Neuron (in vitro differentiated cells): ENCODE measurements around the gene NASP.

ENCODE experiments used
- H2AFZ ChIP-seq: one replicate; pipeline ENCODE4 v1.6.1; 2013; ENCODE audit warnings: low read depth, mild to moderate bottlenecking, inconsistent platforms, low read length, moderate library complexity
- H3K27me3 ChIP-seq: one replicate; pipeline ENCODE4 v1.6.1; 2013; ENCODE audit warnings: low read length; ENCODE audit not compliant: insufficient read depth
- H3K36me3 ChIP-seq: one replicate; pipeline ENCODE4 v1.6.1; 2013; ENCODE audit warnings: low read length; ENCODE audit not compliant: insufficient read depth
- H3K4me1 ChIP-seq: one replicate; pipeline ENCODE4 v1.6.1; 2013; ENCODE audit warnings: low read length; ENCODE audit not compliant: insufficient read depth
- H3K4me3 ChIP-seq: 2 replicates; pipeline ENCODE4 v1.5.1; 2013; ENCODE audit warnings: mild to moderate bottlenecking, low read length, moderate library complexity
- H3K9me3 ChIP-seq: one replicate; pipeline ENCODE4 v1.6.1; 2013; ENCODE audit warnings: low read length

Gene NASP

GRCh38 chr1:45552331-45552730 lies 31.5 kb upstream of the NASP start:
- Histone ChIP-seq H3K4me1 (peaks cover 10% of the 10 kb centered on the region), H3K27me3 (no peaks in the 10 kb centered on the region), H3K4me3 (peak overlapping the region; percentile 0), H3K9me3 (no peaks in the 10 kb centered on the region), H3K36me3 (peaks cover 28% of the 10 kb centered on the region), H2AFZ (no peak overlapping the region)

DNA sequence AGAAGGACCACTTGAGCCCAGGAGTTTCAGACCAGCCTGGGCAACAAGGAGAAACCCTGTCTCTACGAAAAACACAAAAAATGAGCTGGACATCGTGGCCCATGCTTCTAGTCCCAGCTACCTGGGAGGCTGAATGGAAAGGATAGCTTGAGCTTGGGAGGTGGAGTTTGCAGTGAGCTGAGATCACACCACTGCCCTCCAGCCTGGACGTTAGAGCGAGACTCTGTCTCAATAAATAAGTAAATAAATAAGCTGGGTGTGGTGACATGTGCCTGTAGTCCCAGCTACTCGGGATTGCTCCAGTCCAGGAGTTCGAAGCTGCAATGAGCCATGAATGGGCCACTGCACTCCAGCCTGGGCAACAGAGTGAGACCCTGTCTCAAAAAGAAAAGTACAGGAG lies 29.6 kb upstream of the NASP start:
- Histone ChIP-seq H3K9me3 (no peaks in the 10 kb centered on the region), H2AFZ (no peak overlapping the region), H3K4me1 (peaks cover 10% of the 10 kb centered on the region), H3K36me3 (peaks cover 33% of the 10 kb centered on the region), H3K4me3 (no peak overlapping the region), H3K27me3 (no peaks in the 10 kb centered on the region)

- no peak overlapping the region for H3K4me3 ChIP-seq
- no peaks in the 10 kb centered on the region for H3K4me1 ChIP-seq
- no peaks in the 10 kb centered on the region for H3K27me3 ChIP-seq
- peaks cover 49% of the 10 kb centered on the region for H3K36me3 ChIP-seq
- no peak overlapping the region for H2AFZ ChIP-seq
- no peaks in the 10 kb centered on the region for H3K9me3 ChIP-seq
Observed at GRCh38 chr1:45557422-45557944, 26.4 kb upstream of the NASP start.

GRCh38 chr1:45563843-45564242 lies 20.0 kb upstream of the NASP start:
- Histone ChIP-seq H3K36me3 (peaks cover 64% of the 10 kb centered on the region), H3K27me3 (no peaks in the 10 kb centered on the region), H3K9me3 (no peaks in the 10 kb centered on the region), H3K4me3 (no peak overlapping the region), H3K4me1 (no peaks in the 10 kb centered on the region), H2AFZ (no peak overlapping the region)

DNA sequence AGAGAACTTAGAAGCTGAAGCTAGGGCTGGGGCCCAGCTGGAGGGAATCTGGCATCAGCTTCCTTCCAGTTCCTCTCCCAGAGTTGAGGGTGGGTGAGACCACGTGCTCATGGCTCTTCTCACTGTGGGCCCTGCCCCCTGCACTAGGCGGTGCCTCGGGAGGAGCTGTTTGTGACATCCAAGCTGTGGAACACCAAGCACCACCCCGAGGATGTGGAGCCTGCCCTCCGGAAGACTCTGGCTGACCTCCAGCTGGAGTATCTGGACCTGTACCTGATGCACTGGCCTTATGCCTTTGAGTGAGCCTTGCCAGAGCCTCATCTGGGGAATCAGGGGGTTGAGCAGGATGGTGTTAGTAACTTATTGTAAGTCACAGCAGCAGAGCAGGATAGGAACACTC lies 17.1 kb upstream of the NASP start:
- Histone ChIP-seq H3K9me3 (no peaks in the 10 kb centered on the region), H3K27me3 (no peaks in the 10 kb centered on the region), H3K36me3 (peaks cover 59% of the 10 kb centered on the region), H3K4me1 (no peaks in the 10 kb centered on the region), H3K4me3 (no peak overlapping the region), H2AFZ (no peak overlapping the region)

DNA sequence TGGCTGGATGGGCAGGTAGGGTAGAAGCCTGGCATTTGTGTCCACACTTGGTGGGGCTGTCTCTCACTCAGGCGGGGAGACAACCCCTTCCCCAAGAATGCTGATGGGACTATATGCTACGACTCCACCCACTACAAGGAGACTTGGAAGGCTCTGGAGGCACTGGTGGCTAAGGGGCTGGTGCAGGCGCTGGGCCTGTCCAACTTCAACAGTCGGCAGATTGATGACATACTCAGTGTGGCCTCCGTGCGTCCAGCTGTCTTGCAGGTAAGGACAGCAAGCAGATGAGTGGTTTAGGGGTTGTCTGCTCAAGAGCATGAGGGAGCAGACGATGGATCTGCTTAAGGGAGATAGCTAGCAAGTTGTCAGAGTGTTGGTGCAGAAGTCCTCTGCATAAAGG lies 15.9 kb upstream of the NASP start:
- no peaks in the 10 kb centered on the region for H3K4me1 ChIP-seq
- H2AFZ ChIP-seq, result no peak overlapping the region
- peaks cover 52% of the 10 kb centered on the region for H3K36me3 ChIP-seq
- H3K9me3 ChIP-seq, result no peaks in the 10 kb centered on the region
- no peaks in the 10 kb centered on the region for H3K27me3 ChIP-seq
- H3K4me3 ChIP-seq, result no peak overlapping the region

DNA sequence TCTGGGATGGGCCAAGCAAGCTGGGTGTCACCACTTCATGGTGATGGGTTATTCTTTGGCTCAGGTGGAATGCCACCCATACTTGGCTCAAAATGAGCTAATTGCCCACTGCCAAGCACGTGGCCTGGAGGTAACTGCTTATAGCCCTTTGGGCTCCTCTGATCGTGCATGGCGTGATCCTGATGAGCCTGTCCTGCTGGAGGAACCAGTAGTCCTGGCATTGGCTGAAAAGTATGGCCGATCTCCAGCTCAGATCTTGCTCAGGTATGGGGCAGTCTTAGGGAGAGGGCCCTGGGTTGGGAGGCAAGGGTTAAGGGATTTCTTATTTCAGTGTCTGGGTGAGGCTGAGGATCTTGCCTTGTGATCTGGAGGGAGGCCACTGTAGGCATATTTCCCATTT lies 15.4 kb upstream of the NASP start:
- Histone ChIP-seq H2AFZ (no peak overlapping the region), H3K4me3 (no peak overlapping the region), H3K36me3 (peaks cover 49% of the 10 kb centered on the region), H3K9me3 (no peaks in the 10 kb centered on the region), H3K27me3 (no peaks in the 10 kb centered on the region), H3K4me1 (no peaks in the 10 kb centered on the region)

- Histone ChIP-seq H3K36me3 (peaks cover 40% of the 10 kb centered on the region), H2AFZ (no peak overlapping the region), H3K4me3 (no peak overlapping the region), H3K4me1 (no peaks in the 10 kb centered on the region), H3K27me3 (no peaks in the 10 kb centered on the region), H3K9me3 (no peaks in the 10 kb centered on the region)
Observed at GRCh38 chr1:45569571-45569961, 14.3 kb upstream of the NASP start.

DNA sequence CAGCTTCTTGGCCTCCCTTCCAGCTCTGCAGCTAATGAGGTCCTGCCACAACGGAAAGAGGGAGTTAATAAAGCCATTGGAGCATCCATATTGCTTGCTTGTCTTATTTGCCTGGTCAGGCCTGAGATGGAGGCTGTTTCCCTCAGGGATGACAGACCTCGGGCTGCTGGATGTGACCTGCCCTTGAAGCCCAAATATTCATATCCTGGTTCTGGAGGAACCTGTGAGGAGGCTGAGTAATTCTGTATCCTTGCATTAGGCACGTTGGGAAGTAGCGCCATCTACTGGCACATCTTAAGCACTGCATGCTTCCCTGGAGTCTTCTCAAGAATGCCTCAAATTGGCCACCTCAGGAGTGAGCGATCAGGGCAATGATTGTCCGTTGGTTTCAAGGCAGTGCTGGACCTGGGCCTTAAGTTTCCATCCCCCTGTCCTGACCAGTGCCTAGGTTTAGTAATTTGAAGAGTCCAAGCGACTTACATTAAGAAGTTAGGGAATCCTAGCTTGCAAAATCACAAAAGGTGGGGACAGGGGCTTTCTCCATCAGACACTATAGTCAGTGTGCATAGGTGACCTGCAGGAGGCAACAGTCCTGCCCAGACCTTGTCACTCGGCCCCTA lies 13.8 kb upstream of the NASP start:
- Histone ChIP-seq H3K27me3 (no peaks in the 10 kb centered on the region), H3K9me3 (no peaks in the 10 kb centered on the region), H3K4me1 (no peaks in the 10 kb centered on the region), H2AFZ (no peak overlapping the region), H3K4me3 (no peak overlapping the region), H3K36me3 (peaks cover 40% of the 10 kb centered on the region)

- Histone ChIP-seq H2AFZ (no peak overlapping the region), H3K9me3 (no peaks in the 10 kb centered on the region), H3K27me3 (no peaks in the 10 kb centered on the region), H3K4me3 (no peak overlapping the region), H3K36me3 (peaks cover 40% of the 10 kb centered on the region), H3K4me1 (no peaks in the 10 kb centered on the region)
Observed at GRCh38 chr1:45570631-45571030, 13.2 kb upstream of the NASP start.

DNA sequence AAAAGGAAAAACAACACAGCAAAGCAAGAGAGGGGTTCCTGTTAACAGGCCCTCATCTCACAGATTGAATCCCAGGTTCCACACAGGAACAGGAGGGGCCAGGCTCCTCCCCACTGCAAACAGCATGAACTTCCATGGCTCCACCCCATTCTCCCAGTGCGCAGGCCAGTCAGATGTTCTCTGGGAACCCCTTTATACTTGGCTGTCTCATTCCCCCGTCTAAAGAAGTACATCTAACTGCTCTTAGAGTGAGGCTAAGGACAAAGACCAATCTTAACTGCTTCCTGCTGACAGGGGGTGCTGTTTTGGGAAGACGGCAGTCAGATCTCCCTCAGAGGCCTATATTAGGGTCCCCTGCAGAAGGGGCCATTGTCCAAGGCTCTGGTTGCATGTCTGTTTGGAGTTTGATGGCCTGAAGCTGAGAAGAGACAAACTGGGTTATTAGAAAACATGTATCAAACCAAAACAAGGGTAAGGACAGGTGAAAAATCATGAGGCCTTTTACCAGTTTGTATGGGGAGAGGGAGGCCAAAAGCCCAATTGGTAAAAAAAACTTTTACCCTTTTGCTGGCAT lies 10.5 kb upstream of the NASP start:
- H3K36me3 ChIP-seq, result peaks cover 16% of the 10 kb centered on the region
- no peaks in the 10 kb centered on the region for H3K27me3 ChIP-seq
- no peak overlapping the region for H3K4me3 ChIP-seq
- no peaks in the 10 kb centered on the region for H3K9me3 ChIP-seq
- no peak overlapping the region for H2AFZ ChIP-seq
- no peaks in the 10 kb centered on the region for H3K4me1 ChIP-seq

DNA sequence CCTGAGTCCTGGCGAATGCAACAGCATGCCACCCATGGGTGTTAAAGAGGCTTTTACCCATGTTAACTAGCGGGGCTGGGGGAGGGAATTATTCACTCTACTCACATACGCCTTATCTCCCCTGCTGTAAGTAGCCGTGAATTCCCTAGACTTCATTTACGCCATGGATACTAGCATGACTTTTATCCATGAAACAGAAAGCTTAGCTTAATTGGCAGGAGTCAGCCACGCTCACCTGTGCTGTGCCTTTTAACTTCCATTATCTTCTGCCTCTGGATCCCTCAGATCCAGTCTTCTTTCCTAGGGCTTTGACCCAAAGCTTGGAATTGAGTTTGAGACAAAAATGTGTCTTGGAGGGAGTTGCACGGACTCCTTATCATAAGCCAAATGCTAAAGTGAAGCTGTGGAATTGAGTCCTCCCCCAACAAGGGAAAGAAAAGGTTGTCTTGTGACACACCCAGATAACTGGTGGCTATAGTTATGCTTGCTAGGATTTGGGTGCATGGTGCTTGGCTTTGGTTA lies 9.7 kb upstream of the NASP start:
- H3K9me3 ChIP-seq, result no peaks in the 10 kb centered on the region
- peaks cover 9% of the 10 kb centered on the region for H3K36me3 ChIP-seq
- H2AFZ ChIP-seq, result no peak overlapping the region
- no peaks in the 10 kb centered on the region for H3K27me3 ChIP-seq
- H3K4me3 ChIP-seq, result no peak overlapping the region
- no peaks in the 10 kb centered on the region for H3K4me1 ChIP-seq

DNA sequence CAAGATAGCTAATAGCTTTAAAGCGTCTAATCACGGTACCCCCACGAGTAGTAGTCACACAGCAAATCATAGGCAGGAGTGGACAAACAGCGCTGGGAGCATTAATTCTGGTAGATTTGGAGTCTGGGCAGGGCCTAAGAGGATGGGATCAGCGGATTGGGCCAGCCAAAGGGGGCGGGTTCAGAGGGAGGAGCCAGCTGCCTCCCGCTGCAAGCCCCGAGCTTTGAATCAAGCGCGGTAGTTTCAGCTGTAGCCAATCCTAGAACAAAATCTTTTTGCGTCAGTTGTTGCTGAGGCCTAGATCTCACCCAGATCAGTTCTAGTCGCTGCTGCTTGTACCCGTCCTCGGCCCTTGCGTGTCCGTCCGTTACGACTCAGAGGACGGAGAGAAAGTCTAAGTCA lies 576 bp upstream of the NASP start:
- H3K4me1 ChIP-seq, result peaks cover 15% of the 10 kb centered on the region
- peak overlapping the region; percentile 93 for H2AFZ ChIP-seq
- H3K36me3 ChIP-seq, result peaks cover 5% of the 10 kb centered on the region
- H3K9me3 ChIP-seq, result no peaks in the 10 kb centered on the region
- H3K27me3 ChIP-seq, result no peaks in the 10 kb centered on the region
- peak overlapping the region; percentile 77 for H3K4me3 ChIP-seq
